ENCODE measurements around the gene MSMO1.

- TF ChIP-seq POLR2A (IDR thresholded peaks at IDR 0.05): no peak
- TF ChIP-seq CTCF (IDR thresholded peaks at IDR 0.05): no peak
These were observed 52.2 kb downstream of the MSMO1 start for GRCh38 chr4:165379678-165380064.
